ENCODE measurements around the gene SMARCE1. TPM values are rescaled to one million over a fixed set of nuclear protein-coding genes. Genes with fewer than 3 reads are reported as not detected.

Gene SMARCE1
- total RNA-seq (2014; rRNA removed; shearing (Covaris generic)): 30.0 and 34.8 TPM in 2 replicates

DNA sequence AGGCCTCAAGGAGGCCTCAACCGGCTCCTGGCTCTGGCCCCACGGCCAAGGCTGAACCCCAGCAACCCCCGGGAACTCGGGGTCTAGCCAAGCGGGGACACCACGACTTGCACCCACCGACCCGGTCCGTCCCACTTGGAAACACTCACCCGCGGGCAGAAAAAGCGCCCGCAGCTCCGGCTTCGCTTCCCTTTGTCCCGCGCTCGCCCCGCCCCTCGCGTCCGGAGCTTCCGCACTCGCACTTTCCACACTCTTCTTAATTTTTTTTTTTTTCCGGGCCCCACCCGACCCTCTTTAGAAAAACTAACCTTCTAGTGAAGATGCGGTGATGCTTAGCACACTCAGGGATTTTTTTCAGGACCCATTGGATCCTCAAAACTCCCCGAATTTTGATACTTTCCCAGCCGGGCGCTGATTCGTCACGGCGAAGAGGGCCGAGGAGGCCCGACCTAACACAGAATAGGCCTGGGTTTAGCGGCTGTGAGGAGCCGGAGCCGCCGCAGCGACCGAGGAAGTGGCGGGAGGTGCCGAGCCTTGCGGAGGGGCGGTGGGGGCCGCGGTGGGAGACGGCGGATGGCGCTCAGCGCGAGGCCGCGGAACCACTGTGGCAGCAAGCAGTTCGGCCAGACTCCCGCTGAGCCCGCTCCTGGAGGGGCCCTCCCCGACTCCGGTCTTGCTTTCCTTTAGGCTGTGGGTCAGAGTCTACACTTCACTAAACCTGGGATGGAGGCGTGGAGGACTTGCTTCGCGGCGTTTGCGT, at the start of gene SMARCE1:
Gene SMARCE1, minus strand, starts transcription at position 195 of the 760 bp plus-strand sequence. CDS start 2,016 bp downstream, outside the sequence.
- peak; percentile 75 for DNase-seq (ENCODE audit: low spot score)

DNA sequence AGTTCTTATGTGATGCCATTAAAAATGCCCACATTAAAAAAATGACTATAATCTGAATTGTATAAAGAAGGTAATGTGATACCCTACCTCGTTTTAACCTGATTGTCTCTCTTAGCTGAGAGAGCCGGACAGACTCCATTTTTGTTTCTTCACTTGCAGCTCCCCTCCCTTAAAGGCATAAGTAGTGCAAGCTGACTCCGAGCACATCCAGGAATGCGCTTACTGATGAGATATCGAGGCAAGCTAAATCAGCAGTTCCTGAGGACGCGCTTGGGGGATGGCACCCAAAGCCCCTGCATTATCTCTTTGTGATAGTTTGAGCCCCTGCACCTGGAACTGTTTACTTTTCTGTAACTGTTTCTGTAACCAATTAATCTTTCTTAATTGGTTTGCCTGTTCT, 49.7 kb upstream of the SMARCE1 start:
- no peak for DNase-seq (ENCODE audit: low spot score)

DNA sequence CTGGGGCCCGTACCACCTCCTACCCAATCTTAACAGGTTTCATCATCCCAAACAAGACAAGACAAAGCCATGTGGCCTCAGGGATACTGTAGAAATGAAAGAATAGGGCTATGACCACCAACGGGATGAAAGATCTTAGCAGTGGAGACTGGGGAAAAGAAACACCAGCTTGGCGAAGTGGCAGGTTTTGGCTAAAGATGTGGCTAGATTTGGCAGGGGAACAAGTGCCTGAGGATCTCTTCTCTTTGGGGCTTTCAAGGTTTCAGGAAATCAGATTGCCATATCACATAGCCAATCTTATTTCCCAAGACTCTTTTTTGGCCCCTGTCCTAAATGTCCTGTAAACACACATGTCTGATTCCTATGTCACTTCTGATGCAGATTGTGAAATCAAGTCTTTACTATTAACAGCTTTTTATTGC, 49.0 kb upstream of the SMARCE1 start:
- DNase-seq (ENCODE audit: low spot score): no peak

DNA sequence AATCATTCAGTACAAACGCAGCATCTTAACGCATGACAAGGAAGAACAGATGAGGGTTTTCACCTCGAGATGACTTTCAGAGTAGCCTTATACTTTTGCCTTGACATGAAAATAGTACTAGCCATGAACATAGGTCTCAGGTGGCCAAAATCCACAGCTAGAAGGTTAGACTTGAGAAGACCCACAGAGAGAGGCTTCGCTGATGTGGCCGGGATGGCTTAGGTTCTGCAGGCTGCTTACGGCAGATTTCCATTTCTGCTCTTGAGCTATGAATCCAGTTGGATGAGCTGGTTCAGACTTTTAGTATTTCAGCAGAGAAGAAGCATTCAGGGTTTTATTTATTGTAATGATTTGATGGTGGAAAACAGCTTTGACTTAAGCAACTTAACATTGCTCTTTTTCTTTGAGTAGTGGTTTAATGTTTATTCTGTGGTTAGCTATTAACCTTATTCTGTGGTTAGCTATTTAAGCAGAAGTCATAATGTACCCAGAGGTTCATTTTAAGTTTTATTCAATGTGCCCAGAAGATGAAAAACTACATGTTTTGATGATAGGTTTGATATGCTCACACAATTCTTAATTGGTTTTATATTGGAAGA, 48.4 kb upstream of the SMARCE1 start:
- DNase-seq (ENCODE audit: low spot score): peak; percentile 17

DNA sequence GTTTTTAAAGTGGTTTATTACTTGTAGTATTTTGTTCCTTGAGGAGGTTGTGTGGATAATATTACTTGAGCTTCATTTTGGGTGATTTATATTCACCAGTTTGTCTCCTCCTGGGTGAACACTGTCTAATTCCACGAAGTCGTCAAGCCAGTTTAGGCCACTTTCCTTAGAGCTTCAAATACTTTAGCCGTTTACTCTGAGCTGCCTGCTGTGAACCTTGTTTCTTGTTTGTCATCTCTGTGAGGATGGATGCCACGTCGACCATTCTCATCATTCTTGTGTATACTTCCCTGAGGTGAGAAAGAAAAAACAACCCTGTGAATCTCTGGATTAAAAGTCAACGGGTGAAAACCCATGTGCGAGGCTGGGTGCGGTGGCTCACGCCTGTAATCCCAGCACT, 47.0 kb upstream of the SMARCE1 start:
- peak; percentile 32 for DNase-seq (ENCODE audit: low spot score)

DNA sequence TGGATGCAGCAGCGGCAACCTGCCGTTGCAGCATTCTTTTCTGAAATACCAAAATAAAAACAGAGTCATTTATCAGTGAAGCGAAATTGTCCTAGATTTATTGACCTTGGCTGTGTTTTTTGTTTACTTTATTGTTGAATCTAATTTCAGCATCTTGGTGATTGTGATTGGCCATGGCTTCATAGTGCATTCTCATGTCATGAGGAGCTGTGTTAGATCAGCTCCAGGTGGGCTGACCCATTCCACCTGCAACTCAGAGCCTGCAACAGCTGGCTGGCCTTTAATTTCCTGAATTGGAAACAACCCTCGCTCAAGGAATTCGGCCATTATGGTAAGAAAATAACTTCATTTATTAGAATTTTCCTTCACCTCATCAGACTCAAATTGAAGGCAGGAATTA, 39.5 kb upstream of the SMARCE1 start:
- DNase-seq (ENCODE audit: low spot score): no peak

DNA sequence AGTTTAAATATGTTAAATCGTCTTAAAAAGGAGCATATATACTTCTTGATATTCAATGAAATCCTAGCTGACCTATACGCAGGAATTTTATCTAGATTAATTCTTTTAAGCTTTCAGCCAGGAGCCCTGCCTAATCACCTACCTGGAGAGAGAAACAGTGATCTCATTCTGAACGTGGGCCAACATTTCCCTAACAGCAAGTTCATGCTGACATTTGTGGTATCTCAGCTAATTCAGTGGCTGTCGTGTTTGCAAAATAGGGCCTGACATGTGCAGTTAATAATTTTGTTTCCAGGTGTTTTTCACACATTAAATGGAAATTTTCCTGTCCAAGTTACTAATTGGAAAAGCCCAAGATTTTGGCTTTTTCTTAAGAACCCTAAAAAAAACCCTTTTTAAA, 38.6 kb upstream of the SMARCE1 start:
- DNase-seq (ENCODE audit: low spot score): no peak

DNA sequence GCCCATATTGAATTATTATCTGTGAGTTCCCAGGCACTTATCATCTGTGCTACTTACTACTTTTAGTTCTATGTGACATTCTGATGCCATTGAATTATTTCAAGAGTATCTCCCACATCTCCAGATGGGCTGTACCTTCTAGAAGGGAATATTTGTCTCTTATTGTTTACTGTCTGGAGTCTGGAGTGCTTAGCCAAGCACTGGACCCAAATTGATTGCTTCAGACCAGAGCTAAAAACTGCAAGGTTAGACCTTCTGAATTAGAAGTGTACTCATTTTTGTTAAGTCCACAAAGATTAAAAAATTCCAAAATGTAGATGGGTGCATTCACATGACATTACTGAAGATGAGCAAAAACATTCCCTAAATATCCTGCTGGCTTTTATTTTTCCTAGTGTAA, 33.4 kb upstream of the SMARCE1 start:
- no peak for DNase-seq (ENCODE audit: low spot score)

DNA sequence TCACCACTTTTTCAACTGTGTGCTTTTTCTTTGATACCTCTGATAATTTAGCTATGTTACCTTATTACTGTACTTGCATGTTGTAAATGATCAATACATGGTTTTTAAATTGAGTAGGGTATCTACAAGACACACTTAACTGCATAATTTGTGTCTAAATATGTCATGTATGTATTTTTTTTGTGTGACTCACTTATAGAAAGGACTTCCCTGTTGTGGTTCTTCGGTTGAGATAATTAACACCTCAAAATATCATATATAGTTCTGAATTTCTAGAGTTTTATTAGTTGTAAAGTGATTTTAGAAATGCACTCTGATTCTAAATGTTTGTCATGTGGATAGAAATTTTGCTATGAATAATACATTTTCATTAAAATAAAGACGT, 31.9 kb upstream of the SMARCE1 start:
- no peak for DNase-seq (ENCODE audit: low spot score)

DNA sequence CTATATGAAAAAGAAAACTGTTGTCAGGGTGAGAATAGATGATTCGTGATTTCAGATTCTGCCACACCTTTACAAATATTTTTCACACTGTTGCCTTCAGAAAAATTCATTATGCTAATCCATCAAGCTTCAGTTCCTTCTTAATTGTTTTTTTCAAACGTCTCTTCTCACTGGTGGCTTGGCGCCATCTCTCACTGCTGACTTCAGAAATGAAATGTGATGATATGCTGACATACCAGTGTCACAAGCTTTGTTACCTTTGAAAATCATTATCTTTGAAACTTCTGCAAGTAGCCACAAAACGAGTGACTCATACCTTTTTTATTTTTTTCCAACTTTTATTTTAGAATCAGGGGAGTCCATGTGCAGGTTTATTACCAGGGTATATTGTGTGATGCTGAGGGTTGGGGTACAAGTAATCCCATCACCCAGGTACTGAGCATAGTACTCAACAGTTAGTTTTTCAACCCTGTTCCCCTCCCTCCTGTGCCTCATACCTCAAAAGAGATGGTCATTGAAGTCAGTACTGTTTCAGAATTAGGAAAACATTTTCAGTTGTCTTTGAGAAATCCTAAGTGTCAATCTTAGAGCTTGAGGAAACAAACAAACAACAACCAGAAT, 31.4 kb upstream of the SMARCE1 start:
- DNase-seq (ENCODE audit: low spot score): no peak

DNA sequence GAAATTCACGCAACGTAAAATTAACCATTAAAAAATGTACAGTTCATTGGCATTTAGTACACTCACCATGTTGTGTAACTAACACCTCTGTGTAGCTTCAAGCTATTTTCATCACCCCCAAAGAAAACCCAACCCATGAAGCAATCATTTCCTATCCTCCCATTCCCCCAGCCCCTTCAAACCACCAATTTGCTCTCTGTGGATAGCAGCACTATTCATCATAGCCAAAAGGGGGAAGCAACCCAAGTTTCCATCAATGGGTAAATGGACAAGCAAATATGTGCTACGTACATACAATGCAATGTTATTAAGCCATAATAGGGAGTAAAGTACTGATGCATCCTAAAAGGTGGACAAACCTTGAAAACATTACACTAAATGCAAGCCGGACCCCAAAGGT, 28.3 kb upstream of the SMARCE1 start:
- no peak for DNase-seq (ENCODE audit: low spot score)

DNA sequence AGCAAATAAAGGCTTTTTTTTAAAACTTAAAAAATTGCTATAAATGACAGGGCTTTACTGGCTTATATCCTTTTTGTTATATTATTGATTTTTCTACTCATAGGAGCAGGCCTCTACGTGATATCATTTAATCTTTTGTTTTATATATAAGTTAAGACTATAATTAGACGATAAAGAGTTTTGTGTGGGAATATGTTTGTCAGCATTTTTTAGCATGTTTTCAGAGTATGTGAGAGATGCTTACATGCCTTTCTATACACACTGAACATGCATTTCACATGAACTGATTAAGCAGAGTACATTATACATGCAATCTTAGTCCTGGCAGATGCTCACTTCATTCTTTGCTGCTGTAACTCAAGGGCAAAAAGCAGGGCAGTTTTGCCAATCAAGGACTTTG, 25.0 kb upstream of the SMARCE1 start:
- no peak for DNase-seq (ENCODE audit: low spot score)

DNA sequence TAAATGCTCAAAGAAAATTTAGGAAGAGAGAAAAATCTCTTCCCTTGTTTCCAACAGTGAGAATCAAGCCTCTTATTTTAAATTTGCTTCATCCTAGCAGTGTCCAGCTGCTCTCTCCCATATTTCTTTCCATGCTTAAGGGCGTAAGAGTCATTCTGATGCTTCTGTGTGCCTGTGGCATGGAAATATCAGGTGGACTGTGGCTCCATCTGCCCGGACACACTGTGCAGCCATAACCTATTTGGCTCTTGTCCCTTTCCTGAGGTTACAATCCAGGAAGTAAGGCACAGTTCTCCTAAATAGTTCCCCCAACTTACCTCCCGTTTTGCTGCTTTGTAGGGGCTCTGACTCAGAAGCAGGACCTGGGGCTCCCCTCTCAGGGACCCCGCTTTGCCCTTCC, 23.7 kb upstream of the SMARCE1 start:
- DNase-seq (ENCODE audit: low spot score): no peak

DNA sequence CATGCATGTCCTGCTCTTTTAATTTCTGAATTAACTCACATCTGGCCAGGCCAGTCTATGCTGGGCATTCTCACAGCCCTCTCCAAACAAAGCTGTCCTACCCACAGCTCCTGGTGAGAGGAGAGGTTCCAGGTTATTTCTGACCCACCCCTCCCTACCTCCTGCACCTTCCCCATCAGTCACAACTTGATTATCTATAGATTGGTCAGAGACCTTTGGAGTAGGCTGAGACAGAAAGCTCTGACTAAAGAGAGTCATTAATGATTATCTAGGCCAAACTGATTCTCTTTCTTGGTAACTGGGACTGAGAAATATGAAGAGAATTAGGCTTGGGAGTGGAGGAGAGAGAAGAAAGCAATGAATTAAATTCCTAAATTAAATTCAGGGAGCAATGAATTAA, 18.7 kb upstream of the SMARCE1 start:
- DNase-seq (ENCODE audit: low spot score): no peak

DNA sequence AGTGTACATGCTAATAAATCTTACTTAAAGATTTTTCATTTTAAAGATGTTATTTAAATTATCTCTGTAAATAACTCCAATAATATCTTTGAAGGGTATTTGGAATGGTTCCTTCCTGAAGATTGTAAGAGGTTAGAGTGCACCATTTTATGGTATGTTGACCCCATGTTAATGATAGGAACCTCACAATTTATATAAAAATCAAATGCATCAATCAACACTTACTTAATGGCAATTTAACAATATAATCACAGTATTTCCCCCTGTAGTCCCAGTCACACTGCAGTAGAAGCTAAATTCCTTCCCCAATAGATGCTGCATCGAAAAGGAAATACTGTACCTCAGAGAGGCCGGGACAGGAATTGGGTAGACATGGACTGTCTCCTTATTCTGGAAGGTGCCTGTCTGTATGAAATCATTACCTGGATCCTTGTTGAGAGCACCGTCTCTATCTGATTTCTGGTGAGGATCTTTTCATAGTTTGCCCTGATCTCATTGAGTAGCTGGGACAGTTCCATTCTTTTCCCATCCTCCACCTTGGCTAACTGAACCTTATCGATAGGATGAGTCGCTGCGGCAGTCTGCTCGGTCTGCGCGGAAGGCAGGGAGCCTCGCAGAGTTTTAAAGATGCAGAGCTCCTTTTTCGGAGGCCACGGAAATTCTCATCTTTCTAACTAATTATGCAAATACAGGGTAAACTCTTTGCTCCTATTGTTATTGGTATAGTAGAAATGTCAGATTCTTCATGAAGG, 17.1 kb upstream of the SMARCE1 start, which contains the start of gene KRT222:
Gene KRT222, minus strand, starts transcription at position 596 of the 752 bp plus-strand sequence. Its CDS starts 78 bp downstream, at position 518.
- DNase-seq (ENCODE audit: low spot score): no peak

DNA sequence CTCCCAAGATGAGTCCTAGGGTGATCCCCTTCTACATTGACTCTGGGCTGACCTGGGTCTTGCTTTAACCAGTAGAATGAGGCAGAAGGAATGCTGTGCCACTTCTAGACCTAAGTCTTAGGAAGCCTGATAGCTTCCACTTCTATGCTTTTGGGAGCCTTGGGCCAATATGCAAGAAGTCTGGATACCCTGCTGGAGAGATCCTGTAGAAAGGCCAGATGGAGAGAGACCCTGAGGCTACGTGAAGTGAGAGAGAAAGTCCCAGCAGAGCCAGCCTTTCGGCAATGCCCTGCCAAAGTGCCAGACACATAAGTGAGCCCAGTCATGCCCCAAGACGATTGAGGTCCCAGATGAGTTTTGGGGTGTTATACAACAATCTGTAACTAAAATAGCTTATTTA, 15.6 kb upstream of the SMARCE1 start:
- no peak for DNase-seq (ENCODE audit: low spot score)

DNA sequence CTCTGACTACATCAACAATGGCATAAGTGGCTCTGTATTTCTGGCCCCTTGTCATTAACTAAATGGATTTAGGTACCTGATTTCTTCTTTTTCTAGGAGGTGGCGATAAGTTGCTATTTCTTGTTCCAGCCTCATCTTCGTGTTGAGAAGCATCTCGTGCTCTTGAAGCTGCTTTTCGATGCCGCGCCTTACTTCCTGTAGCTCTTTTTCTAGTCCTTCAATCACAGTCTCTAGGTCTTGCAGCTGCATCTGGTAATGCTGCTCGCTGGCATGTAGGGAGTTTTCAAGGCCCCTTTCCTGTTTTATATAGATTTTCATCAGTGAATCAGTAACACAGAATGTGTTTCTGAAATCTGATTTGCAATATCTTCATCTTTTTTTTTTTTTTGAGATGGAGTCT, 12.3 kb upstream of the SMARCE1 start:
- no peak for DNase-seq (ENCODE audit: low spot score)

DNA sequence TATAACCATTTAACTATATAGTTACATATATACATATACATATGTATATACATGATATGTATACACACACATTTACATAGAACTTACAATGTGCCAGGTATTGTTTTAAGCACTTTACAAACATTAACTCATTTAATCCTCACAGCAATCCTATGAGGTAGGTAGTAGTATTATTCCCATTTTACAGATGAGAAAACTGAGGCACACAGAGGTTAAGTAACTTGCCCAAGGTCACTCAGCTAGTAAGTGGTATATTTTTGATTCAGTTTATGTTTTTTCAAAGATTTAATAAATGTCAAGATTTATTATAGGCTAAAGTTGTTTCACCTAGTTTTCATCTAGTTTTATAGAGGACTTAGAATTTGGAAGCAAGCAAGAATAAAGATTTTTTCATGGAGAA, 10.8 kb upstream of the SMARCE1 start:
- no peak for DNase-seq (ENCODE audit: low spot score)

DNA sequence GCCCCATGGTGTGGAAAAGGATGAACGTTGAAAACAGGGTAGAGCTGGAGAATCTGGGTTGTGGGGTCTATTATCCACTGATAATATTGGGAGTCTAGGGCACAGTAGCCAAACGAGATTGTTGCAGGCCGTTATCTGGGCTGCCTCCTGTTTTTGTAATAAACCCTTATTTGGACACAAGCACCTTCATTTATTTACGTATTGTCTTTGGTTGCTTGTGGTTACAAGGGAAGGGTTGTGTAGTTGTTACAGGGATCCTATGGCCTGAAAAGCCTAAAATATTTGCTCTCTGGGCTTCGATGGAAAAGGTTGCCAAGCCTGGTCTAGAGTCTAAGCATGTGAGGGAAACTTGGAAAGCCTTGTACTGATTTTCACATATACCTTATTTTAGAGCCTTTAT, 4.3 kb upstream of the SMARCE1 start:
- no peak for DNase-seq (ENCODE audit: low spot score)

DNA sequence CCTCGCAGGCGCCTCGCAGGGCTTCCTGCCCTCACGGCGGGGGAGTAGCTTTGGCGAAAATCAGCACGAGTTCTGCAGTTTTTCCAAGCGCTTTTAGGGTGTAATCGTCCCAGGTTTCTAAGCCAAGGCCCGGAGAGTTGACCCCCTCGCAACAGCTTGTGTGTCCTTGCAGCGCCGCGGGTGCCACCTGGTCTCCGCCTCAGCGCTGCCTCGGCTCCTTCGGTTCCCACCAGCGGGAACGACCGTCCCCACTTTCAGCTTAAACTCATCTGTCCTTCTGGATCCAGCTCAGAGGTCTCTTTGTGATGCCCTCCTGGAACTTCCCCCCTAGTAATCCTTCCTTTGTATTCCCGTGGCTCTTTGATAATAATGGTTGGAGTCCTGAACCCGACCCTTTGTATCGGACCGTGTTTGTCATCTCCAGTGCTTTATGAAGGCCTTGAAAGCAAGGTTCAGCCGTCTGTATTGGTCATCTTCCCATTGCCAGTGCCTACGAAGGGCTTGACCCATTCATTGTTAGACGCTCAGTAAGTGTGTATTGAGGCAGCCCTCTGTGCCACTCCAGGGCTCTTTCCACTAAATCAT, 858 bp upstream of the SMARCE1 start:
- peak; percentile 28 for DNase-seq (ENCODE audit: low spot score)

DNA sequence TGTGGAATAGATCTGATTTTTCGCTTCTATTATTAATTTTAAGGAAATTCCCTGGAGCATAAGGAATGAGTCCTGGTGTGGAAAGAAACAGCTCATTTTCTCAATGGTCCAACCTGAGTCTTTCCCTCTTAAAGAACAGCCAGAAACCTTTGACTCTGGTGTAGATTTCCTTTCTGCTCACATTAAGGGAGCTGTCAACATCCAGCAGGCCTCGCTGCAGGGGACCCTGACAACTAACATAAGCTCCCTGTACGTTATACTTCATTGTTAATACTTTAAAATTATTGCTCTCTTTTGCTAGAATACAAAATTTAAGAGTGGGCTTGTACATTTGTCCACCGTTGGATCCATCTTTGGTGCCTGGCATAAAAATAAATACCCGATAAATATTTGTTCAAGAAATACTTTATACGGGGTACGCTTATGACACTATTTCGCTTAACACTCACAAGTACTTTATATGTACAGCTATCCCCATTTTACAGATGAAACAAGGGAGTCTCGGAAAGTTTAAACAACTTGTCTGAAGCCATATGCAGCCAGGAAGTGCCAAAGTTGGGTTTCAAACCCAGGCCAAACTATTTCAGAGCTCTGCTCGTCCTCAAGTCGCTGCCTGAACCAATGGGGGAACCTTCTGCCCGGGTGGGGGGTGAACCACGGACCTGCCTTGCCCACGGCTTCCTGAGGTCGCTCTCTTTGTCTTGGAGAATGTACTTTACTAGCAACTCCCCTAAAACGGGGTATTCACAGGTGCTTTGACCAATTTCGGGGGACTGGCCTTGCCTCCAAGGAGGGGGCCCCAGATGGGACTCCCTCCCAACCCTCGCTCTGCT, 611 bp downstream of the SMARCE1 start:
- no peak for DNase-seq (ENCODE audit: low spot score)

All from HT-29 (cell line).